ENCODE results near the gene CDH15. TPM values are rescaled to one million over a fixed set of nuclear protein-coding genes. Genes with fewer than 3 reads are reported as not detected.

The CDH15 gene
- total RNA-seq, 1 experiment from 2014 or later = 3.8 TPM

GRCh38 chr16:89150981-89151380, 20.6 kb upstream of the CDH15 start:
- Histone ChIP-seq H3K36me3 (ENCODE audit: control insufficient read depth in 1 of 2, insufficient read depth in 2 of 2, low read length in 2 of 2) (peaks cover 11 to 27% of the 10 kb centered on the region in 2 experiments; a peak in 2 of 4 replicates), H2AFZ (ENCODE audit: low read depth, low read length, poor library complexity, severe bottlenecking) (no peak overlapping the region), H3K9ac (ENCODE audit: low read length) (no peak overlapping the region), H3K4me3 (replicated peaks in 1 of 2; ENCODE audit: low read depth in 1 of 2, low read length in 2 of 2) (no peak overlapping the region), H3K4me1 (ENCODE audit: control insufficient read depth in 1 of 2, insufficient read depth in 2 of 2, low read length in 2 of 2) (peaks cover 0 to 15% of the 10 kb centered on the region in 2 experiments; a peak in 2 of 4 replicates), H3K9me2 (ENCODE audit: insufficient read depth) (no peaks in the 10 kb centered on the region), H3K79me2 (ENCODE audit: insufficient read depth, low read length) (no peaks in the 10 kb centered on the region), H3K4me2 (ENCODE audit: low read length) (no peak overlapping the region), H3K27ac (ENCODE audit: low read depth, low read length) (no peak overlapping the region), H3K9me3 (ENCODE audit: control insufficient read depth in 1 of 2, insufficient read depth in 1 of 2, low read depth in 1 of 2, low read length in 2 of 2) (peaks cover 0 to 13% of the 10 kb centered on the region in 2 experiments; a peak in 1 of 4 replicates), H4K20me1 (ENCODE audit: insufficient read depth) (no peaks in the 10 kb centered on the region), H3K27me3 (ENCODE audit: insufficient read depth, low read length) (no peaks in the 10 kb centered on the region)
- intact Hi-C loops (cut with micrococcal nuclease) = no loop called here
- ChIA-PET RAD21 (ENCODE audit: low non-redundant PET in 1 of 2, low total read pairs in 2 of 2, uncharacterized antibody in 2 of 2, unreplicated experiment in 2 of 2) (no interaction called here), CTCF (no interaction called here), POLR2A (no interaction called here)
- no peak for ATAC-seq
- no TSS peak for BruUV-seq (replicated peaks)
- TF ChIP-seq CEBPB (IDR thresholded peaks at IDR 0.05; ENCODE audit: low read depth) = no peak
- no peak for TF ChIP-seq YY1 (IDR thresholded peaks at IDR 0.05; ENCODE audit: extremely low read depth, insufficient replicate concordance, low read depth, low read length)
- DNase-seq (ENCODE audit: low read depth, low spot score) = no peak

- H3K9me3 ChIP-seq (ENCODE audit: control insufficient read depth in 1 of 2, insufficient read depth in 1 of 2, low read depth in 1 of 2, low read length in 2 of 2) = peaks cover 0 to 20% of the 10 kb centered on the region in 2 experiments; a peak in 1 of 4 replicates
- H3K9ac ChIP-seq (ENCODE audit: low read length) = no peak overlapping the region
- ChIA-PET POLR2A (no interaction called here), CTCF (no interaction called here), RAD21 (ENCODE audit: low non-redundant PET in 1 of 2, low total read pairs in 2 of 2, uncharacterized antibody in 2 of 2, unreplicated experiment in 2 of 2) (no interaction called here)
- BruUV-seq (replicated peaks) = no TSS peak
- H3K27me3 ChIP-seq (ENCODE audit: insufficient read depth, low read length) = no peaks in the 10 kb centered on the region
- H3K9me2 ChIP-seq (ENCODE audit: insufficient read depth) = no peaks in the 10 kb centered on the region
- H3K4me1 ChIP-seq (ENCODE audit: control insufficient read depth in 1 of 2, insufficient read depth in 2 of 2, low read length in 2 of 2) = peaks cover 0 to 15% of the 10 kb centered on the region in 2 experiments; a peak in 2 of 4 replicates
- DNase-seq (ENCODE audit: low read depth, low spot score) = no peak
- H3K79me2 ChIP-seq (ENCODE audit: insufficient read depth, low read length) = no peaks in the 10 kb centered on the region
- no peaks in the 10 kb centered on the region for H4K20me1 ChIP-seq (ENCODE audit: insufficient read depth)
- intact Hi-C loops (cut with micrococcal nuclease) = no loop called here
- peaks cover 9 to 21% of the 10 kb centered on the region in 2 experiments; a peak in 2 of 4 replicates for H3K36me3 ChIP-seq (ENCODE audit: control insufficient read depth in 1 of 2, insufficient read depth in 2 of 2, low read length in 2 of 2)
- ATAC-seq = peak; percentile 68
- no peak overlapping the region for H3K27ac ChIP-seq (ENCODE audit: low read depth, low read length)
- no peak overlapping the region for H2AFZ ChIP-seq (ENCODE audit: low read depth, low read length, poor library complexity, severe bottlenecking)
- H3K4me2 ChIP-seq (ENCODE audit: low read length) = no peak overlapping the region
- no peak overlapping the region for H3K4me3 ChIP-seq (replicated peaks in 1 of 2; ENCODE audit: low read depth in 1 of 2, low read length in 2 of 2)
- no peak for TF ChIP-seq JUND (IDR thresholded peaks at IDR 0.05)
- TF ChIP-seq, protein P1, sequence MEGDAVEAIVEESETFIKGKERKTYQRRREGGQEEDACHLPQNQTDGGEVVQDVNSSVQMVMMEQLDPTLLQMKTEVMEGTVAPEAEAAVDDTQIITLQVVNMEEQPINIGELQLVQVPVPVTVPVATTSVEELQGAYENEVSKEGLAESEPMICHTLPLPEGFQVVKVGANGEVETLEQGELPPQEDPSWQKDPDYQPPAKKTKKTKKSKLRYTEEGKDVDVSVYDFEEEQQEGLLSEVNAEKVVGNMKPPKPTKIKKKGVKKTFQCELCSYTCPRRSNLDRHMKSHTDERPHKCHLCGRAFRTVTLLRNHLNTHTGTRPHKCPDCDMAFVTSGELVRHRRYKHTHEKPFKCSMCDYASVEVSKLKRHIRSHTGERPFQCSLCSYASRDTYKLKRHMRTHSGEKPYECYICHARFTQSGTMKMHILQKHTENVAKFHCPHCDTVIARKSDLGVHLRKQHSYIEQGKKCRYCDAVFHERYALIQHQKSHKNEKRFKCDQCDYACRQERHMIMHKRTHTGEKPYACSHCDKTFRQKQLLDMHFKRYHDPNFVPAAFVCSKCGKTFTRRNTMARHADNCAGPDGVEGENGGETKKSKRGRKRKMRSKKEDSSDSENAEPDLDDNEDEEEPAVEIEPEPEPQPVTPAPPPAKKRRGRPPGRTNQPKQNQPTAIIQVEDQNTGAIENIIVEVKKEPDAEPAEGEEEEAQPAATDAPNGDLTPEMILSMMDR (IDR thresholded peaks at IDR 0.05 in 2 of 3, conservative IDR thresholded peaks at IDR 0.05 in 1 of 3; ENCODE audit: borderline replicate concordance in 1 of 3, insufficient read depth in 1 of 3, low read depth in 2 of 3, low read length in 2 of 3) = no peak
- no peak for TF ChIP-seq ZFX (IDR thresholded peaks at IDR 0.05)
- no peak for TF ChIP-seq TCF7L2 (IDR thresholded peaks at IDR 0.05; ENCODE audit: borderline replicate concordance, extremely low read depth, insufficient read depth, insufficient read length)
- no peak for TF ChIP-seq REST (IDR thresholded peaks at IDR 0.05; ENCODE audit: low read depth)
- TF ChIP-seq CEBPB (IDR thresholded peaks at IDR 0.05; ENCODE audit: low read depth) = no peak
- TF ChIP-seq POLR2A (IDR thresholded peaks at IDR 0.05; ENCODE audit: borderline replicate concordance, extremely low read depth, insufficient read depth, insufficient read length) = no peak
- TF ChIP-seq FOSL1 (IDR thresholded peaks at IDR 0.05; ENCODE audit: low read depth) = no peak
- TF ChIP-seq CBX3 (IDR thresholded peaks at IDR 0.05; ENCODE audit: low read depth) = no peak
- TF ChIP-seq SP1 (IDR thresholded peaks at IDR 0.05; ENCODE audit: low read depth) = no peak
- TF ChIP-seq YY1 (IDR thresholded peaks at IDR 0.05; ENCODE audit: extremely low read depth, insufficient replicate concordance, low read depth, low read length) = no peak
- TF ChIP-seq ZNF274 (IDR thresholded peaks at IDR 0.05; ENCODE audit: low read depth, low read length) = no peak
- TF ChIP-seq SIN3A (IDR thresholded peaks at IDR 0.05; ENCODE audit: low read depth) = no peak
- TF ChIP-seq RAD21 (IDR thresholded peaks at IDR 0.05; ENCODE audit: low read depth) = no peak
- no peak for TF ChIP-seq SRF (IDR thresholded peaks at IDR 0.05; ENCODE audit: low read depth)
Measured at GRCh38 chr16:89152831-89153700, 18.5 kb upstream of the CDH15 start.

Measured in HCT116 (cell line).